GM23338 (cell line): ENCODE results near the gene FAM227B. TPM values are rescaled to one million over a fixed set of nuclear protein-coding genes. Genes with fewer than 3 reads are reported as not detected.

Source experiments
- ATAC-seq: fragments of 200-7000 bp; cut with Tn5 transposase; 3 replicates; pipeline ENCODE4 v1.9.1; 2020
- DNase-seq: peaks from one replicate; pipeline ENCODE4 v3.0.0-alpha.2; 2015; ENCODE audit warnings: low spot score
- H2AFZ ChIP-seq: fragments of 200-600 bp; sonication (generic); 2 replicates; pipeline ENCODE4 v1.8.0; 2016; ENCODE audit warnings: antibody characterized with exemption, mild to moderate bottlenecking, moderate library complexity
- H3F3A ChIP-seq: fragments of 200-600 bp; sonication (generic); replicated peaks from 2 replicates; pipeline ENCODE4 v1.8.0; 2017; ENCODE audit warnings: antibody characterized with exemption, mixed run types, low read depth
- H3K27ac ChIP-seq: fragments of 200-600 bp; sonication (generic); 2 replicates; pipeline ENCODE4 v1.6.1; 2016; ENCODE audit warnings: low read depth
- H3K27me3 ChIP-seq: fragments of 200-600 bp; sonication (generic); 2 replicates; pipeline ENCODE4 v1.8.0; 2016; ENCODE audit warnings: mild to moderate bottlenecking, mixed run types, moderate library complexity; ENCODE audit not compliant: insufficient read depth
- H3K36me3 ChIP-seq: fragments of 200-600 bp; sonication (generic); 2 replicates; pipeline ENCODE4 v1.8.0; 2016; ENCODE audit warnings: mild to moderate bottlenecking; ENCODE audit not compliant: insufficient read depth
- H3K4me1 ChIP-seq: fragments of 200-600 bp; sonication (generic); 2 replicates; pipeline ENCODE4 v1.8.0; 2016; ENCODE audit warnings: mild to moderate bottlenecking, moderate library complexity; ENCODE audit not compliant: insufficient read depth
- H3K4me2 ChIP-seq: fragments of 200-600 bp; sonication (generic); 2 replicates; pipeline ENCODE4 v1.7.1; 2017; ENCODE audit warnings: mixed run types
- H3K4me3 ChIP-seq: fragments of 200-600 bp; sonication (generic); 2 replicates; pipeline ENCODE4 v1.6.1; 2016; ENCODE audit warnings: mixed run types
- H3K79me2 ChIP-seq: fragments of 200-600 bp; sonication (generic); replicated peaks from 2 replicates; pipeline ENCODE4 v1.8.0; 2017; ENCODE audit warnings: mild to moderate bottlenecking; ENCODE audit not compliant: insufficient read depth
- H3K9me2 ChIP-seq: fragments of 200-600 bp; sonication (generic); 2 replicates; pipeline ENCODE4 v1.8.0; 2017; ENCODE audit not compliant: insufficient read depth
- H4K20me1 ChIP-seq: fragments of 200-600 bp; sonication (generic); replicated peaks from 2 replicates; pipeline ENCODE4 v1.8.0; 2017; ENCODE audit warnings: mild to moderate bottlenecking; ENCODE audit not compliant: insufficient read depth
- H3K27ac Mint-ChIP-seq: 2 replicates; pipeline ENCODE4 v1.8.0; 2020; ENCODE audit warnings: inconsistent platforms, mild to moderate bottlenecking, moderate library complexity, mixed read lengths
- H3K27me3 Mint-ChIP-seq: 3 replicates; pipeline ENCODE4 v1.8.0; 2022; ENCODE audit warnings: low read depth, mild to moderate bottlenecking, moderate library complexity, mixed read lengths, inconsistent platforms; ENCODE audit not compliant: insufficient read depth, poor library complexity
- H3K36me3 Mint-ChIP-seq: 3 replicates; pipeline ENCODE4 v1.8.0; 2021; ENCODE audit warnings: low read depth, mild to moderate bottlenecking, inconsistent platforms, moderate library complexity, mixed read lengths
- H3K4me1 Mint-ChIP-seq: 3 replicates; pipeline ENCODE4 v1.8.0; 2020; ENCODE audit warnings: mild to moderate bottlenecking, inconsistent platforms, mixed read lengths
- H3K4me3 Mint-ChIP-seq: 3 replicates; pipeline ENCODE4 v1.8.0; 2021; ENCODE audit warnings: moderate library complexity, mild to moderate bottlenecking, inconsistent platforms, mixed read lengths
- H3K9me3 Mint-ChIP-seq: 3 replicates; pipeline ENCODE4 v1.8.0; 2020; ENCODE audit warnings: moderate library complexity, mild to moderate bottlenecking, inconsistent platforms, mixed read lengths
- ETS1 ChIP-seq: IDR thresholded peaks from 2 replicates; pipeline ENCODE4 v1.6.1; 2016; ENCODE audit warnings: antibody characterized with exemption
- EZH2 ChIP-seq: fragments of 200-600 bp; sonication (generic); IDR thresholded peaks from one replicate; pipeline ENCODE4 v1.8.0; 2017; ENCODE audit warnings: antibody characterized with exemption, mild to moderate bottlenecking, low read depth; ENCODE audit not compliant: unreplicated experiment
- ZNF114 ChIP-seq: fragments of 250-450 bp; sonication (Bioruptor Pico); IDR thresholded peaks from 2 replicates; pipeline ENCODE4 v1.5.0; 2020; ENCODE audit warnings: mild to moderate bottlenecking, moderate library complexity
- ZNF331 ChIP-seq: fragments of 250-450 bp; sonication (Bioruptor Pico); IDR thresholded peaks from 2 replicates; pipeline ENCODE4 v1.5.0; 2020; ENCODE audit warnings: low read depth, mild to moderate bottlenecking, moderate library complexity
- ZNF462 ChIP-seq: fragments of 250-450 bp; sonication (Bioruptor Pico); IDR thresholded peaks from 2 replicates; pipeline ENCODE4 v1.5.0; 2020; ENCODE audit warnings: mild to moderate bottlenecking, moderate library complexity
- polyA plus RNA-seq: library from polyadenylated mRNA; unstranded; fragments of >200 nt; fragmentation: Nextera tagmentation; extraction: Ambion mirVana; gene quantifications from 2 replicates; pipeline ENCODE4 v1.2.1, GENCODE V29; 2016
- total RNA-seq: library from RNA; depleted of rRNA; stranded (reverse); fragments of >200 nt; shearing (Covaris generic); gene quantifications from 2 replicates; pipeline ENCODE4 v1.2.3, GENCODE V29; 2014
- TF ChIP-seq, protein P1 (sequence below), 2 experiments: fragments of 200-600 bp in 1 of 2; sonication (generic) in 1 of 2; conservative IDR thresholded peaks; 2 replicates each; pipeline versions ENCODE4 v1.5.1 to v1.6.1; 2016 to 2017; ENCODE audit warnings: antibody characterized with exemption in 2 of 2, low read depth in 2 of 2, mild to moderate bottlenecking in 2 of 2, moderate library complexity in 1 of 2
- TF ChIP-seq, protein P2 (sequence below): IDR thresholded peaks from one replicate; pipeline ENCODE4 v1.6.1; 2018; ENCODE audit warnings: antibody characterized with exemption; ENCODE audit not compliant: unreplicated experiment

The FAM227B gene
- total and polyA plus RNA-seq, 2 experiments from 2014 or later: 2.6 to 10.2 TPM

- H3K4me3 Mint-ChIP-seq: no peak overlapping the region
- no peaks in the 10 kb centered on the region for H3K36me3 ChIP-seq
Observed at GRCh38 chr15:49303003-49303402, 317.6 kb downstream of the FAM227B start.

More at GRCh38 chr15:49303003-49303402, 317.6 kb downstream of the FAM227B start:
- Mint-ChIP-seq H3K27ac (no peak overlapping the region), H3K27me3 (no peaks in the 10 kb centered on the region), H3K36me3 (peaks cover 4% of the 10 kb centered on the region; the same call in 1 of the 3 replicates), H3K4me1 (no peaks in the 10 kb centered on the region), H3K9me3 (no peaks in the 10 kb centered on the region)
- H3K9me2 ChIP-seq: peaks cover 14% of the 10 kb centered on the region; the same call in 1 of the 2 replicates
- no peaks in the 10 kb centered on the region for H3K4me1 ChIP-seq
- H3K79me2 ChIP-seq: no peaks in the 10 kb centered on the region
- no peak overlapping the region for H3K4me2 ChIP-seq
- H3K4me3 ChIP-seq: no peak overlapping the region
- H3K27me3 ChIP-seq: no peaks in the 10 kb centered on the region
- TF ChIP-seq, protein P1, sequence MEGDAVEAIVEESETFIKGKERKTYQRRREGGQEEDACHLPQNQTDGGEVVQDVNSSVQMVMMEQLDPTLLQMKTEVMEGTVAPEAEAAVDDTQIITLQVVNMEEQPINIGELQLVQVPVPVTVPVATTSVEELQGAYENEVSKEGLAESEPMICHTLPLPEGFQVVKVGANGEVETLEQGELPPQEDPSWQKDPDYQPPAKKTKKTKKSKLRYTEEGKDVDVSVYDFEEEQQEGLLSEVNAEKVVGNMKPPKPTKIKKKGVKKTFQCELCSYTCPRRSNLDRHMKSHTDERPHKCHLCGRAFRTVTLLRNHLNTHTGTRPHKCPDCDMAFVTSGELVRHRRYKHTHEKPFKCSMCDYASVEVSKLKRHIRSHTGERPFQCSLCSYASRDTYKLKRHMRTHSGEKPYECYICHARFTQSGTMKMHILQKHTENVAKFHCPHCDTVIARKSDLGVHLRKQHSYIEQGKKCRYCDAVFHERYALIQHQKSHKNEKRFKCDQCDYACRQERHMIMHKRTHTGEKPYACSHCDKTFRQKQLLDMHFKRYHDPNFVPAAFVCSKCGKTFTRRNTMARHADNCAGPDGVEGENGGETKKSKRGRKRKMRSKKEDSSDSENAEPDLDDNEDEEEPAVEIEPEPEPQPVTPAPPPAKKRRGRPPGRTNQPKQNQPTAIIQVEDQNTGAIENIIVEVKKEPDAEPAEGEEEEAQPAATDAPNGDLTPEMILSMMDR (conservative IDR thresholded peaks at IDR 0.05; ENCODE audit: low read depth in 2 of 2): no peak
- TF ChIP-seq, protein P2, sequence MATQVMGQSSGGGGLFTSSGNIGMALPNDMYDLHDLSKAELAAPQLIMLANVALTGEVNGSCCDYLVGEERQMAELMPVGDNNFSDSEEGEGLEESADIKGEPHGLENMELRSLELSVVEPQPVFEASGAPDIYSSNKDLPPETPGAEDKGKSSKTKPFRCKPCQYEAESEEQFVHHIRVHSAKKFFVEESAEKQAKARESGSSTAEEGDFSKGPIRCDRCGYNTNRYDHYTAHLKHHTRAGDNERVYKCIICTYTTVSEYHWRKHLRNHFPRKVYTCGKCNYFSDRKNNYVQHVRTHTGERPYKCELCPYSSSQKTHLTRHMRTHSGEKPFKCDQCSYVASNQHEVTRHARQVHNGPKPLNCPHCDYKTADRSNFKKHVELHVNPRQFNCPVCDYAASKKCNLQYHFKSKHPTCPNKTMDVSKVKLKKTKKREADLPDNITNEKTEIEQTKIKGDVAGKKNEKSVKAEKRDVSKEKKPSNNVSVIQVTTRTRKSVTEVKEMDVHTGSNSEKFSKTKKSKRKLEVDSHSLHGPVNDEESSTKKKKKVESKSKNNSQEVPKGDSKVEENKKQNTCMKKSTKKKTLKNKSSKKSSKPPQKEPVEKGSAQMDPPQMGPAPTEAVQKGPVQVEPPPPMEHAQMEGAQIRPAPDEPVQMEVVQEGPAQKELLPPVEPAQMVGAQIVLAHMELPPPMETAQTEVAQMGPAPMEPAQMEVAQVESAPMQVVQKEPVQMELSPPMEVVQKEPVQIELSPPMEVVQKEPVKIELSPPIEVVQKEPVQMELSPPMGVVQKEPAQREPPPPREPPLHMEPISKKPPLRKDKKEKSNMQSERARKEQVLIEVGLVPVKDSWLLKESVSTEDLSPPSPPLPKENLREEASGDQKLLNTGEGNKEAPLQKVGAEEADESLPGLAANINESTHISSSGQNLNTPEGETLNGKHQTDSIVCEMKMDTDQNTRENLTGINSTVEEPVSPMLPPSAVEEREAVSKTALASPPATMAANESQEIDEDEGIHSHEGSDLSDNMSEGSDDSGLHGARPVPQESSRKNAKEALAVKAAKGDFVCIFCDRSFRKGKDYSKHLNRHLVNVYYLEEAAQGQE: no peak
- TF ChIP-seq ZNF331 (CRISPR knock-in tag) (no peak), ZNF114 (CRISPR knock-in tag) (no peak), EZH2 (no peak), ZNF462 (no peak), ETS1 (no peak)
- H3F3A ChIP-seq: no peaks in the 10 kb centered on the region
- DNase-seq: no peak
- H4K20me1 ChIP-seq: no peaks in the 10 kb centered on the region
- H3K27ac ChIP-seq: no peak overlapping the region
- H2AFZ ChIP-seq: no peak overlapping the region
- no peak for ATAC-seq
